GM18505 (cell line): ENCODE data around the gene RNF111.
A peak's percentile ranks its signal among the peaks of the same experiment; 100 is the strongest.
"Not testable (repeated sequence)": the region's sequence is repeated elsewhere in the genome, so short reads cannot be mapped to it uniquely, and the experiment has no call there.

Experiments
- ATAC-seq: cut with Tn5 transposase; IDR thresholded peaks from one replicate; pipeline ENCODE4 v1.9.1; 2021; ENCODE audit not compliant: unreplicated experiment
- POLR2A ChIP-seq: IDR thresholded peaks from 4 replicates; pipeline ENCODE4 v1.6.1; 2011; ENCODE audit warnings: borderline replicate concordance; ENCODE audit not compliant: insufficient read depth, insufficient read length; ENCODE audit errors: extremely low read depth

Gene RNF111

GRCh38 chr15:59104912-59105732 is 117.7 kb downstream of the RNF111 start, which contains the start of gene CCNB2:
CCNB2 (plus strand) TSS chr15:59105146; CDS start chr15:59105269, 123 bp downstream.
- peak; percentile 94 for ATAC-seq
- peak; percentile 86 for TF ChIP-seq POLR2A

GRCh38 chr15:59105854-59106253 is 118.4 kb downstream of the RNF111 start:
- no peak for ATAC-seq
- no peak for TF ChIP-seq POLR2A

GRCh38 chr15:59111251-59111650 is 123.8 kb downstream of the RNF111 start:
- ATAC-seq, result no peak
- no peak for TF ChIP-seq POLR2A

- ATAC-seq, result no peak
- TF ChIP-seq POLR2A, result no peak
Observed at GRCh38 chr15:59115047-59115446, 127.6 kb downstream of the RNF111 start.

GRCh38 chr15:59116141-59116540 is 128.7 kb downstream of the RNF111 start:
- no peak for ATAC-seq
- TF ChIP-seq POLR2A, result no peak

GRCh38 chr15:59116771-59117170 is 129.3 kb downstream of the RNF111 start:
- no peak for ATAC-seq
- TF ChIP-seq POLR2A, result no peak

GRCh38 chr15:59119625-59120024 is 132.2 kb downstream of the RNF111 start:
- TF ChIP-seq POLR2A, result no peak
- no peak for ATAC-seq

GRCh38 chr15:59120937-59121336 is 133.5 kb downstream of the RNF111 start:
- ATAC-seq, result no peak
- TF ChIP-seq POLR2A, result no peak

- ATAC-seq, result no peak
- no peak for TF ChIP-seq POLR2A
Observed at GRCh38 chr15:59124261-59124660, 136.8 kb downstream of the RNF111 start.

GRCh38 chr15:59125683-59126082 is 138.2 kb downstream of the RNF111 start:
- ATAC-seq, result not testable (repeated sequence)

GRCh38 chr15:59127255-59127654 is 139.8 kb downstream of the RNF111 start:
- not testable (repeated sequence) for ATAC-seq

GRCh38 chr15:59131456-59131855 is 144.0 kb downstream of the RNF111 start:
- no peak for ATAC-seq
- TF ChIP-seq POLR2A, result no peak

- TF ChIP-seq POLR2A, result no peak
- ATAC-seq, result no peak
Observed at GRCh38 chr15:59131969-59132562, 144.6 kb downstream of the RNF111 start.

- peak; percentile 44 for TF ChIP-seq POLR2A
- ATAC-seq, result no peak
Observed at GRCh38 chr15:59133929-59134427, 146.5 kb downstream of the RNF111 start.

GRCh38 chr15:59137566-59137965 is 150.1 kb downstream of the RNF111 start:
- no peak for TF ChIP-seq POLR2A
- no peak for ATAC-seq

GRCh38 chr15:59138243-59138642 is 150.8 kb downstream of the RNF111 start:
- ATAC-seq, result no peak

More at GRCh38 chr15:59138243-59138642, 150.8 kb downstream of the RNF111 start:
- TF ChIP-seq POLR2A, result no peak
